Activated CD4-positive, alpha-beta memory T cell treated with anti-CD3 and anti-CD28 coated beads for 36 hours (primary cell): Measurements from ENCODE around the gene POU4F1. TPM values are rescaled to one million over a fixed set of nuclear protein-coding genes. Genes with fewer than 3 reads are reported as not detected.

ENCODE experiments used
- CTCF ChIA-PET: fragments of 350-600 bp; sonication (Branson Sonifier 250); formaldehyde crosslinking; loops from one replicate; lab custom pipeline; 2021; ENCODE audit warnings: antibody characterized with exemption, inconsistent platforms; lab: Charles Lee
- POLR2A ChIA-PET: fragments of 350-600 bp; sonication (Branson Sonifier 250); formaldehyde crosslinking; loops from one replicate; lab custom pipeline; 2021; ENCODE audit warnings: antibody characterized with exemption; lab: Charles Lee
- DNase-seq: peaks from one replicate; pipeline ENCODE4 v3.0.0-alpha.2; 2020
- H3K27ac Mint-ChIP-seq: one replicate; pipeline ENCODE4 v1.8.0; 2021; ENCODE audit warnings: mixed read lengths
- H3K27me3 Mint-ChIP-seq: one replicate; pipeline ENCODE4 v1.8.0; 2021; ENCODE audit warnings: mixed read lengths
- H3K36me3 Mint-ChIP-seq: one replicate; pipeline ENCODE4 v1.8.0; 2021; ENCODE audit warnings: mixed read lengths
- H3K4me1 Mint-ChIP-seq: one replicate; pipeline ENCODE4 v1.8.0; 2021; ENCODE audit warnings: low read depth, mixed read lengths
- H3K4me3 Mint-ChIP-seq: one replicate; pipeline ENCODE4 v1.8.0; 2021; ENCODE audit warnings: mild to moderate bottlenecking, mixed read lengths
- H3K9me3 Mint-ChIP-seq: one replicate; pipeline ENCODE4 v1.8.0; 2021; ENCODE audit warnings: mixed read lengths
- intact Hi-C: fragments of 100-400 bp; cut with micrococcal nuclease; formaldehyde crosslinking; loops from one replicate; pipeline ENCODE4 v1.15.1; 2023
- total RNA-seq, 2 experiments: library from RNA; stranded (reverse); gene quantifications; one replicate each; pipeline ENCODE4 v1.2.3, GENCODE V29; 2021

Gene POU4F1
- total RNA-seq, 2 experiments from 2014 or later = 0.07 to 0.17 TPM

- ChIA-PET POLR2A (no interaction called here), CTCF (no interaction called here)
- peaks cover 5% of the 10 kb centered on the region for H3K36me3 Mint-ChIP-seq
- intact Hi-C loops = loop anchor here (5.0 kb wide), 1 partner anchor 790 kb away; no protein-coding TSS in a partner anchor
- H3K4me3 Mint-ChIP-seq = peak overlapping the region; percentile 74
- H3K27me3 Mint-ChIP-seq = peaks cover 77% of the 10 kb centered on the region
- H3K9me3 Mint-ChIP-seq = no peaks in the 10 kb centered on the region
- H3K27ac Mint-ChIP-seq = no peak overlapping the region
- DNase-seq = peak; percentile 34
- H3K4me1 Mint-ChIP-seq = peaks cover 43% of the 10 kb centered on the region
These were observed 652 bp downstream of the POU4F1 start for GRCh38 chr13:78602561-78603239.

- Mint-ChIP-seq H3K27me3 (peaks cover 78% of the 10 kb centered on the region), H3K36me3 (peaks cover 10% of the 10 kb centered on the region), H3K9me3 (peaks cover 2% of the 10 kb centered on the region), H3K27ac (no peak overlapping the region), H3K4me1 (peaks cover 37% of the 10 kb centered on the region), H3K4me3 (peak overlapping the region; percentile 74)
- ChIA-PET CTCF (no interaction called here), POLR2A (no interaction called here)
- intact Hi-C loops = loop anchor here (5.0 kb wide), 1 partner anchor 790 kb away; no protein-coding TSS in a partner anchor
- DNase-seq = no peak
These were observed 1.3 kb downstream of the POU4F1 start for GRCh38 chr13:78601874-78602560.

- Mint-ChIP-seq H3K4me1 (peaks cover 31% of the 10 kb centered on the region), H3K27ac (no peak overlapping the region), H3K36me3 (peaks cover 10% of the 10 kb centered on the region), H3K9me3 (peaks cover 2% of the 10 kb centered on the region), H3K27me3 (peaks cover 74% of the 10 kb centered on the region), H3K4me3 (peak overlapping the region; percentile 32)
- peak; percentile 31 for DNase-seq
- CTCF ChIA-PET = no interaction called here
- intact Hi-C loops = loop anchor here (5.0 kb wide), 1 partner anchor 791 kb away; no protein-coding TSS in a partner anchor
- POLR2A ChIA-PET = no interaction called here
These were observed 2.1 kb downstream of the POU4F1 start for GRCh38 chr13:78601124-78601873.

GRCh38 chr13:78600280-78600883, 3.0 kb downstream of the POU4F1 start:
- peaks cover 10% of the 10 kb centered on the region for H3K36me3 Mint-ChIP-seq
- ChIA-PET CTCF (no interaction called here), POLR2A (no interaction called here)
- intact Hi-C loops = loop anchor here (5.0 kb wide), 1 partner anchor 792 kb away; no protein-coding TSS in a partner anchor
- DNase-seq = no peak
- H3K27ac Mint-ChIP-seq = peak overlapping the region; percentile 4
- H3K4me1 Mint-ChIP-seq = peaks cover 31% of the 10 kb centered on the region
- H3K9me3 Mint-ChIP-seq = peaks cover 2% of the 10 kb centered on the region
- H3K27me3 Mint-ChIP-seq = peaks cover 73% of the 10 kb centered on the region
- no peak overlapping the region for H3K4me3 Mint-ChIP-seq

GRCh38 chr13:78599645-78600279, 3.6 kb downstream of the POU4F1 start:
- H3K4me1 Mint-ChIP-seq = peaks cover 29% of the 10 kb centered on the region
- DNase-seq = no peak
- H3K36me3 Mint-ChIP-seq = peaks cover 10% of the 10 kb centered on the region
- ChIA-PET CTCF (no interaction called here), POLR2A (no interaction called here)
- H3K27ac Mint-ChIP-seq = no peak overlapping the region
- H3K9me3 Mint-ChIP-seq = peaks cover 2% of the 10 kb centered on the region
- H3K27me3 Mint-ChIP-seq = peaks cover 74% of the 10 kb centered on the region
- intact Hi-C loops = loop anchor here (5.0 kb wide), 1 partner anchor 793 kb away; no protein-coding TSS in a partner anchor
- H3K4me3 Mint-ChIP-seq = no peak overlapping the region

GRCh38 chr13:78598966-78599644, 4.2 kb downstream of the POU4F1 start:
- Mint-ChIP-seq H3K27me3 (peaks cover 75% of the 10 kb centered on the region), H3K27ac (no peak overlapping the region), H3K36me3 (peaks cover 13% of the 10 kb centered on the region), H3K4me3 (no peak overlapping the region), H3K4me1 (peaks cover 29% of the 10 kb centered on the region), H3K9me3 (peaks cover 2% of the 10 kb centered on the region)
- intact Hi-C loops = no loop called here
- ChIA-PET CTCF (no interaction called here), POLR2A (no interaction called here)
- no peak for DNase-seq

- peaks cover 74% of the 10 kb centered on the region for H3K27me3 Mint-ChIP-seq
- H3K4me3 Mint-ChIP-seq = no peak overlapping the region
- DNase-seq = no peak
- peaks cover 23% of the 10 kb centered on the region for H3K4me1 Mint-ChIP-seq
- POLR2A ChIA-PET = no interaction called here
- peaks cover 13% of the 10 kb centered on the region for H3K36me3 Mint-ChIP-seq
- H3K9me3 Mint-ChIP-seq = peaks cover 2% of the 10 kb centered on the region
- H3K27ac Mint-ChIP-seq = no peak overlapping the region
- CTCF ChIA-PET = no interaction called here
- intact Hi-C loops = no loop called here
These were observed 5.1 kb downstream of the POU4F1 start for GRCh38 chr13:78598116-78598781.

GRCh38 chr13:78597602-78597932, 5.8 kb downstream of the POU4F1 start:
- H3K27me3 Mint-ChIP-seq = peaks cover 77% of the 10 kb centered on the region
- H3K4me1 Mint-ChIP-seq = peaks cover 20% of the 10 kb centered on the region
- H3K27ac Mint-ChIP-seq = peak overlapping the region; percentile 38
- CTCF ChIA-PET = no interaction called here
- intact Hi-C loops = loop anchor here (1.0 kb wide), 1 partner anchor 8 kb away; no protein-coding TSS in a partner anchor
- POLR2A ChIA-PET = no interaction called here
- H3K36me3 Mint-ChIP-seq = peaks cover 13% of the 10 kb centered on the region
- H3K9me3 Mint-ChIP-seq = peaks cover 2% of the 10 kb centered on the region
- DNase-seq = no peak
- no peak overlapping the region for H3K4me3 Mint-ChIP-seq

- H3K9me3 Mint-ChIP-seq = peaks cover 2% of the 10 kb centered on the region
- intact Hi-C loops = loop anchor here (1.0 kb wide), 1 partner anchor 8 kb away; no protein-coding TSS in a partner anchor
- peaks cover 16% of the 10 kb centered on the region for H3K4me1 Mint-ChIP-seq
- H3K4me3 Mint-ChIP-seq = no peak overlapping the region
- peak overlapping the region; percentile 38 for H3K27ac Mint-ChIP-seq
- ChIA-PET POLR2A (no interaction called here), CTCF (no interaction called here)
- H3K27me3 Mint-ChIP-seq = peaks cover 77% of the 10 kb centered on the region
- no peak for DNase-seq
- H3K36me3 Mint-ChIP-seq = peaks cover 13% of the 10 kb centered on the region
These were observed 6.4 kb downstream of the POU4F1 start for GRCh38 chr13:78596736-78597601.

GRCh38 chr13:78596399-78596735, 7.0 kb downstream of the POU4F1 start:
- POLR2A ChIA-PET = no interaction called here
- peaks cover 13% of the 10 kb centered on the region for H3K36me3 Mint-ChIP-seq

More at GRCh38 chr13:78596399-78596735, 7.0 kb downstream of the POU4F1 start:
- no peak overlapping the region for H3K27ac Mint-ChIP-seq
- CTCF ChIA-PET = no interaction called here
- intact Hi-C loops = no loop called here
- DNase-seq = no peak
- no peak overlapping the region for H3K4me3 Mint-ChIP-seq
- H3K27me3 Mint-ChIP-seq = peaks cover 76% of the 10 kb centered on the region
- peaks cover 2% of the 10 kb centered on the region for H3K9me3 Mint-ChIP-seq
- H3K4me1 Mint-ChIP-seq = peaks cover 13% of the 10 kb centered on the region
